ENCODE measurements around the gene ARHGAP40.

The ARHGAP40 gene

DNA sequence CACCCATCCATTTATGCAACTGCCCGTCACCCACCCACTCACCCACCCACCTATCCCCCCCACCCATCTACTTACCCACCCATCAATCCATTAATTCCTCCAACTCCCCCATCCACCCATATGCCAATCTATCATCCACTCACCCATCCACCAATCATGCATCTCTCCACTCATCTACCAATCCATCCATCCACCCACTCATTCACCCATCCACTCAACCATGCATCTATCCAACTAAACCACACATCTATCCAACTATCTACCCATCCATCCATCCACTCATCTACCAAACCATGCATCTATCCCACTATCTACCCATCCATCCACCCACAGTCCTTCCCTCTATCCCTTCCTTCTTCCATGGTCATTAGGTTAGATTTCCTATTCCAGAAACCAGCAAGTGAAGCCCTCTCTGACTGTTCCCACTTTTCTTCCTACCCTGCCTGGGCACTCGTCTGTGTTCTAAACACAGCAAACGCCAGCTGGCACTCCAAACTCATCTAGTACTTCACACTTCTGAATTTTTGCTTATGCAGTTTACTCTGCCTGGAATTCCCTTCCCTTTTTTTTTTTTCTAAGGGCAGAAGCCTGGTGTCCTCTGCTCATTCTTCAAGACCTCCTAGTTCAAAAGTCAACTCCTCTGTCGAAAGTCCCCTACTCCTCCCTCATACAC, 43.1 kb downstream of the ARHGAP40 start:
- H3K9me3 Mint-ChIP-seq: no peaks in the 10 kb centered on the region
- peaks cover 52% of the 10 kb centered on the region for H3K27me3 Mint-ChIP-seq
- no peak overlapping the region for H3K27ac Mint-ChIP-seq

GRCh38 chr20:38645351-38645750, 43.7 kb downstream of the ARHGAP40 start:
- ATAC-seq (peak; percentile 54), DNase-seq (no peak)
- H3K4me3 Mint-ChIP-seq: no peak overlapping the region
- no peaks in the 10 kb centered on the region for H3K9me3 Mint-ChIP-seq
- H3K27me3 Mint-ChIP-seq: peaks cover 51% of the 10 kb centered on the region
- H3K4me1 Mint-ChIP-seq: peaks cover 12% of the 10 kb centered on the region
- no peaks in the 10 kb centered on the region for H3K36me3 Mint-ChIP-seq (ENCODE audit: low read depth)
- no peak overlapping the region for H3K27ac Mint-ChIP-seq

More for the DNA sequence above, 43.1 kb downstream of the ARHGAP40 start:
- Mint-ChIP-seq H3K4me3 (no peak overlapping the region), H3K36me3 (ENCODE audit: low read depth) (no peaks in the 10 kb centered on the region), H3K4me1 (peaks cover 12% of the 10 kb centered on the region)
- DNase-seq: no peak
- no peak for ATAC-seq

DNA sequence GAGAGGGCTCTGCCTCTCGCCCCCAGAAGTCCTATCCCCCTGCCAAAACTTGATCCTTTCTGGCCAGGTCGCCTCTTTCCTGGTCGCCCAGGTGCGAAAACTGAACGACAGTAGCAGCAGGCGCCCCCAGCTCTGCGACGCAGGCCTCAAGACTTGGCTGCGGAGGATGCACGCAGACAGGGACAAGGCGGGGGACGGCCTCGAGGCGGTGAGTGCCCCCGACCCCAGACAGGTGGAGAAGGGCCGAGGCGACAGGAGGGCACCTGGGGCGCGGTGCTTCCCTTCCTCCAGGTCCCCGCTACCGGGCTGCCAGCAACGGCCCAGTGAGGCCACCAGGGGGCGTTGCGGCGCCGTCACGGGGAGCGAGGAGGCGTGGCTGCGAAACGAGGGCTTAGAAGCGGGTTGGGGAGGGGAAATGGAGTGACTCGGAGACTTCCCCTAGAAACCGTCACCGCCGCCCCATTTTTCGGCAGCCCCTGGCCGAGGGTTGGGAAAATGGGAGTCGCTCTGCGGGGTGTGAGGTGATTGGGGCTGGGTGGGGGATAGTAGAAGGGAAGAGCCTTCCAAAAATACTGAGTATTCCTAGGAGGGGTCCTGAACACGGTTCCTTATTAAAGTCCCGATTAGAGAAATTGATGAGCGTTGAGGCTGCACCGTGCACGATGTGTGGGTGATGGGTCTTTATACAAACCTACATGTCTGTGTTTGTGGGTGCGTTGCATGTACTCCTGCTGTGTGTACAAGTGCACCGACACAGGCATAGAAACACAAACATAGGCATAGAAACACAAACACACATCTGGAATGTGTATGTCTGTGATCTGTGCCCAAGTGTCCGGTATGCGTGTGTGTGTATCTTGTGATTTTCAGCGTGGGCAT, 44.6 kb downstream of the ARHGAP40 start:
- H3K27ac Mint-ChIP-seq: peak overlapping the region; percentile 41
- H3K9me3 Mint-ChIP-seq: no peaks in the 10 kb centered on the region
- H3K4me1 Mint-ChIP-seq: peaks cover 12% of the 10 kb centered on the region
- H3K27me3 Mint-ChIP-seq: peaks cover 46% of the 10 kb centered on the region
- ATAC-seq (peak; percentile 82), DNase-seq (peak; percentile 91)
- peak overlapping the region; percentile 59 for H3K4me3 Mint-ChIP-seq
- no peaks in the 10 kb centered on the region for H3K36me3 Mint-ChIP-seq (ENCODE audit: low read depth)

GRCh38 chr20:38649275-38649891, 47.8 kb downstream of the ARHGAP40 start:
- peaks cover 10% of the 10 kb centered on the region for H3K9me3 Mint-ChIP-seq
- no peak overlapping the region for H3K27ac Mint-ChIP-seq
- H3K4me1 Mint-ChIP-seq: peaks cover 12% of the 10 kb centered on the region
- H3K4me3 Mint-ChIP-seq: no peak overlapping the region
- H3K27me3 Mint-ChIP-seq: peaks cover 40% of the 10 kb centered on the region
- ATAC-seq (peak; percentile 29), DNase-seq (no peak)
- no peaks in the 10 kb centered on the region for H3K36me3 Mint-ChIP-seq (ENCODE audit: low read depth)

GRCh38 chr20:38650010-38650409, 48.4 kb downstream of the ARHGAP40 start:
- H3K9me3 Mint-ChIP-seq: peaks cover 10% of the 10 kb centered on the region
- DNase-seq (no peak), ATAC-seq (no peak)
- H3K27ac Mint-ChIP-seq: no peak overlapping the region
- peaks cover 12% of the 10 kb centered on the region for H3K4me1 Mint-ChIP-seq
- peaks cover 34% of the 10 kb centered on the region for H3K27me3 Mint-ChIP-seq
- no peak overlapping the region for H3K4me3 Mint-ChIP-seq
- no peaks in the 10 kb centered on the region for H3K36me3 Mint-ChIP-seq (ENCODE audit: low read depth)

DNA sequence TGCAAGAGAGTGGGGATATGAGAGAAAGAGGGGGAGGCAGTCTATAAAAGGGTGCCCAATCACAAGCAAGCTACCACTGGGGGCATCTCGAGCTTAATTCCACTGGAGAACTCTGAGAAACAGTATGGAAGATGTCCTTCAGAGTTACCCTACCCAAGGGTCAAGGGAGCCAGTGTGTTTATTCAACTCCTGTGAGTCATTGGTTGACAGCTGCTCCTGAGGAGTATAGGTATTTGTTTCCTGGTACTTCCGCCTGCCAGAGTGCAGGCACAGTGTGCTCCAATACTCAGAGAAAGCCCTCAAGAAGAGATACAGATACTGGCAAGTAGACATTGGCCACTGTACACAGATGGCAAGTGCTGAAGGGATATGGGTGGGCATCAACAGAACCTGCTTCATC, 49.5 kb downstream of the ARHGAP40 start:
- no peak for ATAC-seq
- H3K9me3 Mint-ChIP-seq: peaks cover 10% of the 10 kb centered on the region
- H3K4me3 Mint-ChIP-seq: no peak overlapping the region
- peaks cover 5% of the 10 kb centered on the region for H3K4me1 Mint-ChIP-seq
- DNase-seq: no peak
- peaks cover 34% of the 10 kb centered on the region for H3K27me3 Mint-ChIP-seq
- no peaks in the 10 kb centered on the region for H3K36me3 Mint-ChIP-seq (ENCODE audit: low read depth)
- H3K27ac Mint-ChIP-seq: no peak overlapping the region

GRCh38 chr20:38651562-38651961, 50.0 kb downstream of the ARHGAP40 start:
- Mint-ChIP-seq H3K27ac (no peak overlapping the region), H3K27me3 (peaks cover 31% of the 10 kb centered on the region), H3K4me1 (peaks cover 1% of the 10 kb centered on the region), H3K4me3 (no peak overlapping the region), H3K9me3 (peaks cover 10% of the 10 kb centered on the region), H3K36me3 (ENCODE audit: low read depth) (no peaks in the 10 kb centered on the region)
- no peak for DNase-seq
- no peak for ATAC-seq

DNA sequence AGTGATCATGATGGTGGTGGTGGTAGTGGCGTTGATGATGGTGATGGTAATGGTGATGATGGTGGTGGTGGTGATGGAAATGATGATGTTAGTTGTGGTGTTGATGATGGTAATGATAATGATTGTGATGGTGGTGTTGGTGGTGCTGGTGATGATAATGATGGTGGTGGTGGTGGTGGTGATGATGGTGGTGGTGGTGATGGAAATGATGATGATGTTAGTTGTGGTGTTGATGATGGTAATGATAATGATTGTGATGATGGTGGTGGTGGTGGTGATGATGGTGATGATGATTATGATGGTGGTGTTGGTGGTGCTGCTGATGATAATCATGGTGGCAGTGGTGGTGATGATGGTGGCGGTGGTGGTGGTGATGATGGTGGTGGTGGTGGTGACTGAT, 51.4 kb downstream of the ARHGAP40 start:
- Mint-ChIP-seq H3K9me3 (peaks cover 10% of the 10 kb centered on the region), H3K4me3 (no peak overlapping the region), H3K27me3 (peaks cover 31% of the 10 kb centered on the region), H3K4me1 (no peaks in the 10 kb centered on the region), H3K27ac (peak overlapping the region; percentile 12), H3K36me3 (ENCODE audit: low read depth) (no peaks in the 10 kb centered on the region)
- ATAC-seq (no peak), DNase-seq (no peak)

GRCh38 chr20:38657390-38657789, 55.8 kb downstream of the ARHGAP40 start:
- Mint-ChIP-seq H3K27me3 (peaks cover 36% of the 10 kb centered on the region), H3K4me1 (no peaks in the 10 kb centered on the region), H3K9me3 (peaks cover 10% of the 10 kb centered on the region), H3K36me3 (ENCODE audit: low read depth) (no peaks in the 10 kb centered on the region), H3K27ac (no peak overlapping the region), H3K4me3 (no peak overlapping the region)
- no peak for ATAC-seq
- DNase-seq: no peak

GRCh38 chr20:38658879-38659596, 57.4 kb downstream of the ARHGAP40 start:
- no peaks in the 10 kb centered on the region for H3K9me3 Mint-ChIP-seq

GRCh38 chr20:38659597-38659880, 57.9 kb downstream of the ARHGAP40 start:
- Mint-ChIP-seq H3K27me3 (peaks cover 39% of the 10 kb centered on the region), H3K9me3 (no peaks in the 10 kb centered on the region), H3K4me3 (no peak overlapping the region), H3K27ac (no peak overlapping the region), H3K36me3 (ENCODE audit: low read depth) (no peaks in the 10 kb centered on the region), H3K4me1 (peaks cover under 1% of the 10 kb centered on the region)
- DNase-seq: no peak
- ATAC-seq: no peak

More at GRCh38 chr20:38658879-38659596, 57.4 kb downstream of the ARHGAP40 start:
- DNase-seq: peak; percentile 22
- H3K27me3 Mint-ChIP-seq: peaks cover 34% of the 10 kb centered on the region
- no peaks in the 10 kb centered on the region for H3K4me1 Mint-ChIP-seq
- no peaks in the 10 kb centered on the region for H3K36me3 Mint-ChIP-seq (ENCODE audit: low read depth)
- H3K4me3 Mint-ChIP-seq: no peak overlapping the region
- peak; percentile 79 for ATAC-seq
- no peak overlapping the region for H3K27ac Mint-ChIP-seq

DNA sequence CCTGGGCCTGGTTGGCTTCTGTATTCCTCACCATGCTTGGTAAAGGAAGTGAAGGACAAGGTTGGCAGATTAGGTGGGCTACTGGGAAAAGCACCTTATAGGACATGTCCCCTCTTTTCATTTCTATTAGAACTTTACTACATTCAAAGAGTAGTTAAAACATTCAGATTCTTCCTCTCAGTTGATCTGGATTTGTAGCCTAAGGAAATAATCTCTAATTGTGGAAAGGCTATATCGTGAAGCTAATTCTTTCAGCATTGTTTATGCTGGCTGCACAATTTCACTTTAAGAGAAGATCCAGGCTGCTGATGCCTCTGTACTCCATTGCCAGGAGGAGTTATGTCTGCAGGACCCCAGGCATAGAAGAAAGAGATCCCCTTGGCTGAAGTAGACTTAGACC, 58.8 kb downstream of the ARHGAP40 start:
- H3K4me1 Mint-ChIP-seq: peaks cover 8% of the 10 kb centered on the region
- H3K36me3 Mint-ChIP-seq (ENCODE audit: low read depth): no peaks in the 10 kb centered on the region
- ATAC-seq: no peak
- no peak overlapping the region for H3K4me3 Mint-ChIP-seq
- H3K27me3 Mint-ChIP-seq: peaks cover 41% of the 10 kb centered on the region
- no peak overlapping the region for H3K27ac Mint-ChIP-seq
- DNase-seq: no peak
- no peaks in the 10 kb centered on the region for H3K9me3 Mint-ChIP-seq

GRCh38 chr20:38663660-38664059, 62.1 kb downstream of the ARHGAP40 start:
- H3K4me3 Mint-ChIP-seq: no peak overlapping the region
- peaks cover 41% of the 10 kb centered on the region for H3K27me3 Mint-ChIP-seq
- DNase-seq (no peak), ATAC-seq (no peak)
- H3K9me3 Mint-ChIP-seq: no peaks in the 10 kb centered on the region
- H3K4me1 Mint-ChIP-seq: peaks cover 15% of the 10 kb centered on the region
- H3K27ac Mint-ChIP-seq: no peak overlapping the region
- H3K36me3 Mint-ChIP-seq (ENCODE audit: low read depth): no peaks in the 10 kb centered on the region

- H3K27ac Mint-ChIP-seq: peak overlapping the region; percentile 12
- H3K4me3 Mint-ChIP-seq: no peak overlapping the region
- H3K9me3 Mint-ChIP-seq: no peaks in the 10 kb centered on the region
- no peaks in the 10 kb centered on the region for H3K36me3 Mint-ChIP-seq (ENCODE audit: low read depth)
- DNase-seq (no peak), ATAC-seq (no peak)
- peaks cover 41% of the 10 kb centered on the region for H3K27me3 Mint-ChIP-seq
- H3K4me1 Mint-ChIP-seq: peaks cover 15% of the 10 kb centered on the region
Measured at GRCh38 chr20:38664284-38664683, 62.7 kb downstream of the ARHGAP40 start.

Measured in activated naive CD8-positive, alpha-beta T cell treated with anti-CD3 and anti-CD28 coated beads, Interleukin-2, amount 50 U/mL, for 24 hours (primary cell).